Measurements from ENCODE around the gene SIL1.

SIL1 gene

GRCh38 chr5:139131465-139131864, 66.7 kb downstream of the SIL1 start:
- TF ChIP-seq, protein P1, sequence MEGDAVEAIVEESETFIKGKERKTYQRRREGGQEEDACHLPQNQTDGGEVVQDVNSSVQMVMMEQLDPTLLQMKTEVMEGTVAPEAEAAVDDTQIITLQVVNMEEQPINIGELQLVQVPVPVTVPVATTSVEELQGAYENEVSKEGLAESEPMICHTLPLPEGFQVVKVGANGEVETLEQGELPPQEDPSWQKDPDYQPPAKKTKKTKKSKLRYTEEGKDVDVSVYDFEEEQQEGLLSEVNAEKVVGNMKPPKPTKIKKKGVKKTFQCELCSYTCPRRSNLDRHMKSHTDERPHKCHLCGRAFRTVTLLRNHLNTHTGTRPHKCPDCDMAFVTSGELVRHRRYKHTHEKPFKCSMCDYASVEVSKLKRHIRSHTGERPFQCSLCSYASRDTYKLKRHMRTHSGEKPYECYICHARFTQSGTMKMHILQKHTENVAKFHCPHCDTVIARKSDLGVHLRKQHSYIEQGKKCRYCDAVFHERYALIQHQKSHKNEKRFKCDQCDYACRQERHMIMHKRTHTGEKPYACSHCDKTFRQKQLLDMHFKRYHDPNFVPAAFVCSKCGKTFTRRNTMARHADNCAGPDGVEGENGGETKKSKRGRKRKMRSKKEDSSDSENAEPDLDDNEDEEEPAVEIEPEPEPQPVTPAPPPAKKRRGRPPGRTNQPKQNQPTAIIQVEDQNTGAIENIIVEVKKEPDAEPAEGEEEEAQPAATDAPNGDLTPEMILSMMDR (IDR thresholded peaks at IDR 0.05; ENCODE audit: borderline replicate concordance, insufficient read depth, low read depth, low read length) = no peak
- no peak overlapping the region for H3K4me3 ChIP-seq (ENCODE audit: low read depth, low read length)

GRCh38 chr5:139131062-139131461, 67.1 kb downstream of the SIL1 start:
- TF ChIP-seq, protein P1 (IDR thresholded peaks at IDR 0.05; ENCODE audit: borderline replicate concordance, insufficient read depth, low read depth, low read length) = no peak
- H3K4me3 ChIP-seq (ENCODE audit: low read depth, low read length) = no peak overlapping the region

- TF ChIP-seq, protein P1 (IDR thresholded peaks at IDR 0.05; ENCODE audit: borderline replicate concordance, insufficient read depth, low read depth, low read length) = no peak
- no peak overlapping the region for H3K4me3 ChIP-seq (ENCODE audit: low read depth, low read length)
Observed at GRCh38 chr5:139130214-139130613, 68.0 kb downstream of the SIL1 start.

DNA sequence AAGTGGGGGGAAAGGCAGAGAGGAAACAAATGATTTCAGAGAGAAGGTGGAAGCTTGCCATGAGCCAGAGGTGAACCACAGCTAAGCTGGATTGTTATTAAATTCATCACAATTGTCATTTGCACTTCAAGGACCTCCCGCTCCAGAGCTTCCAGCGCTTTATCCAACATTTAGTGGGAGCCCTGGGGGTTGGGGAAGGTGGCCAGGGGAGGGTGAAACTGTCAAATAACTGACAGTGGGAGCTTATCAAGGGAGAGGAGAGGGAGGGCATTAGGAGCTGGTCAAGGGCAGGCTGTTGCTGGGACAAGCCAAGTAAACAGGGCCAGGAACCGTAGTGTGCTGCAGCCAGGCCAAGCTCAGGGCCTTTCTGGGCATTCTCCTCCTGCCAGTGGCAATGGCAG, 71.5 kb downstream of the SIL1 start:
- TF ChIP-seq, protein P1 (IDR thresholded peaks at IDR 0.05; ENCODE audit: borderline replicate concordance, insufficient read depth, low read depth, low read length) = no peak
- no peak overlapping the region for H3K4me3 ChIP-seq (ENCODE audit: low read depth, low read length)

- H3K4me3 ChIP-seq (ENCODE audit: low read depth, low read length) = no peak overlapping the region
- TF ChIP-seq, protein P1 (IDR thresholded peaks at IDR 0.05; ENCODE audit: borderline replicate concordance, insufficient read depth, low read depth, low read length) = no peak
Observed at GRCh38 chr5:139125991-139126390, 72.2 kb downstream of the SIL1 start.

GRCh38 chr5:139124774-139125520, 73.2 kb downstream of the SIL1 start:
- no peak overlapping the region for H3K4me3 ChIP-seq (ENCODE audit: low read depth, low read length)
- TF ChIP-seq, protein P1 (IDR thresholded peaks at IDR 0.05; ENCODE audit: borderline replicate concordance, insufficient read depth, low read depth, low read length) = no peak

DNA sequence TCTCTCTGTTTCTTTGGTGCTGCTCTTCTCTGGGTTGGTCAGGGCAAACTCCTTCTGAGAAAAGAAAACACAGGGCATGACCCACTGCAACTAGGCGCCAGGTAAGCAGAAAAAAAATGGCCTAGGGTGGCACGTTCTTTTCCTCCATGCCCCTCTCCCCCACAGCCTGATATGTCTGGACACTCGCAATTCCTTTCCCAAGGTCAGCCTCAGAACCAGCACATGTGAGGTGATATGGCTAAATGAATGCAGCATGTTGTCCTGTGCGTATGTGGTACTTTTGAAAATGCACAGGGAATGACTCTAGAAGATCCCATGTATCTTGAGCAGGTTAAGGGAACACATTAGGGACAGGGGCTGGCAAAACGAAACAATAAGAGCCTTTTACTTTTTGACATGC, 77.0 kb downstream of the SIL1 start:
- H3K4me3 ChIP-seq (ENCODE audit: low read depth, low read length) = no peak overlapping the region
- TF ChIP-seq, protein P1 (IDR thresholded peaks at IDR 0.05; ENCODE audit: borderline replicate concordance, insufficient read depth, low read depth, low read length) = no peak
